Tibial nerve (tissue), 4 donors: ENCODE data around the gene FAM13A. TPM values are rescaled to one million over a fixed set of nuclear protein-coding genes. Genes with fewer than 3 reads are reported as not detected.

Experiments used
- DNase-seq, 2 donors: peaks; one replicate each; pipeline ENCODE4 v3.0.0-alpha.2; 2019; ENCODE audit warnings: low spot score in 2 of 2
- H3K27ac ChIP-seq, 4 donors: fragments of 200-600 bp; sonication (generic) in 3 of 4; one replicate each; pipeline ENCODE4 v1.5.1; 2017 to 2019; ENCODE audit warnings: mild to moderate bottlenecking in 1 of 4
- H3K27me3 ChIP-seq, 2 donors: fragments of 200-600 bp; sonication (generic) in 1 of 2; one replicate each; pipeline versions ENCODE4 v1.5.1 to v1.6.0; 2017 to 2019
- H3K36me3 ChIP-seq, 3 donors: fragments of 200-600 bp; sonication (generic); one replicate each; pipeline ENCODE4 v1.5.1; 2018 to 2019
- H3K4me1 ChIP-seq, 4 donors: fragments of 200-600 bp; sonication (generic) in 3 of 4; one replicate each; pipeline ENCODE4 v1.5.1; 2017 to 2019
- H3K4me3 ChIP-seq, 4 donors: fragments of 200-600 bp; sonication (generic) in 3 of 4; one replicate each; pipeline ENCODE4 v1.5.1; 2017 to 2019; ENCODE audit warnings: mild to moderate bottlenecking in 1 of 4, moderate library complexity in 1 of 4
- H3K9me3 ChIP-seq, 4 donors: fragments of 200-600 bp; sonication (generic) in 3 of 4; one replicate each; pipeline ENCODE4 v1.5.1; 2017 to 2019
- CTCF ChIP-seq, 5 experiments: fragments of 200-600 bp in 3 of 5; fragments of 450-650 bp in 2 of 5; sonication (generic) in 3 of 5; IDR thresholded peaks; one replicate each; pipeline ENCODE4 v1.5.1; 2016 to 2019; ENCODE audit warnings: antibody characterized with exemption in 5 of 5, mild to moderate bottlenecking in 3 of 5, moderate library complexity in 2 of 5
- EP300 ChIP-seq, 2 donors: sonication (generic); formaldehyde crosslinking; IDR thresholded peaks; one replicate each; pipeline ENCODE4 v1.6.1; 2017; ENCODE audit warnings: antibody characterized with exemption in 2 of 2, mild to moderate bottlenecking in 1 of 2
- POLR2A ChIP-seq, 2 donors: fragments of 450-650 bp; IDR thresholded peaks; one replicate each; pipeline ENCODE4 v1.6.1; 2017; ENCODE audit warnings: antibody characterized with exemption in 2 of 2, mild to moderate bottlenecking in 2 of 2, moderate library complexity in 2 of 2
- WGBS, 2 donors: methylation state at CpG; one replicate each; pipeline ENCODE4 v1.1.5; 2018; 5-methylcytosine and 5-hydroxymethylcytosine counted together
- total RNA-seq, 4 donors: library from RNA; depleted of rRNA; stranded (reverse); fragments of >200 nt; gene quantifications; one replicate each; pipeline ENCODE4 v1.1.0, GENCODE V29; 2016

Gene FAM13A
- total RNA-seq, 4 donors from 2014 or later = 48.8 to 77.6 (median 58.8) TPM

DNA sequence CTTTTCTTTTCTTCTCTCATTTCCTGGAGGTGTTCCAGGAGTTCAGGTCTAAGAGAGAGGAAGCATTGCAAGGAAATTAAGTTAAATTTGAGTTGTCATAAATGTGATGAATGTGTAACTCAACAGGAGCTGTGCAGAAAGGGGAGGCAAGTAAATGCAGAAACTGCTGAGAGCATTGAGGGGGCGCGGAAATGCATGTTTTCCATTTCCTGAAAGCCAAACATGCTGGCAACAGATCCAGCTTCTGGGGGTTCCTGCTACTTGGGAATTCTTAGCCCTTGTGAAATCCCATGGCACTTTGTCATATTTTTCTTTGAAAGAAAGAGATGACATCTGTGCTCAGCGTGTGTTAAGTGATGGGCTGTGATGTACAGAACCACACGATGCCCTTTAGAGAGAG lies 325.6 kb downstream of the FAM13A start:
- 85 to 89% methylated on average over 4 of the region's 4 CpGs for WGBS, 2 donors
- DNase-seq = no peak
- Histone ChIP-seq H3K9me3 (no peaks in the 10 kb centered on the region), H3K36me3 (peaks cover 0 to 65% (median 8%) of the 10 kb centered on the region in 3 donors), H3K4me1 (peaks cover 0 to 19% (median 3%) of the 10 kb centered on the region in 4 donors), H3K4me3 (no peak overlapping the region), H3K27me3 (no peaks in the 10 kb centered on the region), H3K27ac (no peak overlapping the region)
- no peak for TF ChIP-seq POLR2A (IDR thresholded peaks at IDR 0.05)
- no peak for TF ChIP-seq EP300 (IDR thresholded peaks at IDR 0.05)
- no peak for TF ChIP-seq CTCF (IDR thresholded peaks at IDR 0.05)

GRCh38 chr4:88730811-88731210 lies 326.2 kb downstream of the FAM13A start:
- DNase-seq = no peak
- Histone ChIP-seq H3K27me3 (no peaks in the 10 kb centered on the region), H3K36me3 (peaks cover 0 to 69% (median 8%) of the 10 kb centered on the region in 3 donors), H3K4me1 (peaks cover 0 to 13% (median 3%) of the 10 kb centered on the region in 4 donors), H3K4me3 (no peak overlapping the region), H3K27ac (no peak overlapping the region), H3K9me3 (no peaks in the 10 kb centered on the region)
- TF ChIP-seq EP300 (IDR thresholded peaks at IDR 0.05) = no peak
- TF ChIP-seq POLR2A (IDR thresholded peaks at IDR 0.05) = no peak
- no peak for TF ChIP-seq CTCF (IDR thresholded peaks at IDR 0.05)
- WGBS, 2 donors = 93 to 94% methylated on average over 5 of the region's 5 CpGs

DNA sequence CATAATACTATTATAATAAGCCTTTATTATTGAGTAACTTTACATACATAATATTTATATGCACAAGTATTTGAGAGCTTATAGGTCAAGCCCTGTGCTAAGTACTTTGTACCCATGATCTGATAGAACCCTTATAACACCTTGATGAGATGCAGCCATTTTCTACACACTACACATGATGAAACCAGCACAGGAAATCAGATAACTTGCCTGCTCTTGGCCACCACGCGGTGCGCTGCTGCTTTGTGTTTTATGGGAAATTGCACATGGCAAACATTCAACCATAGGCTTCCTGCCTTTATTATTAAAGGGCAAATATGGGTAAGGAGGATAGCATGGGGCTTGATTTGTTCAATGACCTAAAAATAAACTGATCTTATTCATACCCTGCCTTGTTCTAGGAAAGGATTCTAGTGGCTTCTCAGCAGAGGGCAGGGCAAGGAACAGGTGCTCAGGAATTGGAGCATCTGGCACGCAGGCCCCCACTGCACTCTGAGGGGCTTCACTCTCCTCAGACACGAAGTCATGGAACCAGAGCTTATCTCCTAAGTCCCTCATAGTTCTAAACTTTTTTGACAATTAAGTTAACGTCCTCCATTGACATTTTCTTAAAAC lies 327.7 kb downstream of the FAM13A start:
- no peak for DNase-seq
- H3K4me3 ChIP-seq = no peak overlapping the region
- WGBS, 2 donors = 91 to 94% methylated on average over 6 of the region's 6 CpGs
- H3K36me3 ChIP-seq = peaks cover 0 to 74% (median 8%) of the 10 kb centered on the region in 3 donors
- H3K27ac ChIP-seq = no peak overlapping the region
- no peaks in the 10 kb centered on the region for H3K9me3 ChIP-seq
- no peaks in the 10 kb centered on the region for H3K4me1 ChIP-seq
- no peaks in the 10 kb centered on the region for H3K27me3 ChIP-seq
- TF ChIP-seq EP300 (IDR thresholded peaks at IDR 0.05) = peak in 1 of 2 donors; percentile 35
- TF ChIP-seq CTCF (IDR thresholded peaks at IDR 0.05) = no peak
- TF ChIP-seq POLR2A (IDR thresholded peaks at IDR 0.05) = no peak

- WGBS, 2 donors = 78 to 88% methylated on average over 6 of the region's 6 CpGs
- H3K36me3 ChIP-seq = peaks cover 0 to 84% (median 8%) of the 10 kb centered on the region in 3 donors
- TF ChIP-seq POLR2A (IDR thresholded peaks at IDR 0.05) (no peak), EP300 (IDR thresholded peaks at IDR 0.05) (peak in 1 of 2 donors; percentile 62)
- no peaks in the 10 kb centered on the region for H3K27me3 ChIP-seq
- H3K4me3 ChIP-seq = no peak overlapping the region
- H3K27ac ChIP-seq = no peak overlapping the region
- no peaks in the 10 kb centered on the region for H3K9me3 ChIP-seq
- no peaks in the 10 kb centered on the region for H3K4me1 ChIP-seq
- DNase-seq = no peak
These were observed 328.8 kb downstream of the FAM13A start for GRCh38 chr4:88728146-88728545.

DNA sequence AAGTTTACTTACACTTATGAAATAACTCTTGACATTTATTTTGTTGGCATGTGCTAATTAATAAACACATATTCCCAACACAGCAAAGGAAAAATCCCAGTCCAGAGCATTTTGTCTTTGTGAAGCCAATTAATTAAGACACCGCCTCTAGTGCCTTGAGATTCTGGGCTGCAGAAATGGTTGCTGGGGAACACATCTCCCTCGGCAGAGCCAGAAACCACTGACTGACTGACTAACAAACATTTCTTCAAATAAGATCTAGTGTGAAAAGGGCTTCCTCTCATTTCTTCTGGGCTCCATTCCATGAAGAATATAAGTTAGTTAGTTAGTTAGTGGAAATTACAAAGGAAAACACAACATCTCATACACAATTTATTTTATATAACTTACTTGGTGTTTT lies 331.0 kb downstream of the FAM13A start:
- H3K4me1 ChIP-seq = peaks cover 0 to 9% (median 0%) of the 10 kb centered on the region in 4 donors
- no peak for DNase-seq
- H3K9me3 ChIP-seq = no peaks in the 10 kb centered on the region
- peaks cover 0 to 94% (median 8%) of the 10 kb centered on the region in 3 donors for H3K36me3 ChIP-seq
- WGBS, 2 donors = 69 to 86% methylated on average over 2 of the region's 2 CpGs
- H3K27me3 ChIP-seq = no peaks in the 10 kb centered on the region
- H3K27ac ChIP-seq = no peak overlapping the region
- H3K4me3 ChIP-seq = no peak overlapping the region
- TF ChIP-seq POLR2A (IDR thresholded peaks at IDR 0.05) (no peak), CTCF (IDR thresholded peaks at IDR 0.05) (no peak), EP300 (IDR thresholded peaks at IDR 0.05) (no peak)
